Ovary (tissue), 3 donors: ENCODE results near the gene CACNB4.

Source experiments
- CTCF ChIP-seq, 3 donors: fragments of 450-650 bp in 2 of 3; fragments of 200-600 bp in 1 of 3; IDR thresholded peaks; one replicate each; pipeline versions ENCODE4 v1.5.1 to v1.8.0; 2016 to 2022; ENCODE audit warnings: antibody characterized with exemption in 3 of 3, mild to moderate bottlenecking in 1 of 3
- POLR2A ChIP-seq: fragments of 450-650 bp; IDR thresholded peaks from one replicate; pipeline ENCODE4 v1.6.1; 2017; ENCODE audit warnings: antibody characterized with exemption, mild to moderate bottlenecking, moderate library complexity
- donor health status: DM: no; HTN: no; CAD: no.

GRCh38 chr2:152127628-152128027 lies 28.8 kb upstream of the CACNB4 start:
- TF ChIP-seq POLR2A: no peak
- TF ChIP-seq CTCF (IDR thresholded peaks at IDR 0.05): no peak
